OCI-LY3 (cell line): ENCODE data around the gene CCBE1.

Experiments
- EZH2phosphoT487 ChIP-seq: fragments of 200-600 bp; shearing (Covaris generic); IDR thresholded peaks from 2 replicates; pipeline ENCODE4 v1.6.1; 2018; ENCODE audit warnings: antibody characterized with exemption, mixed run types, low read depth
- TF ChIP-seq, protein P1 (sequence below): fragments of 200-600, 300-600 bp; sonication (generic); IDR thresholded peaks from 2 replicates; pipeline ENCODE4 v1.5.1; 2014; ENCODE audit warnings: antibody characterized with exemption, low read length, low read depth

DNA sequence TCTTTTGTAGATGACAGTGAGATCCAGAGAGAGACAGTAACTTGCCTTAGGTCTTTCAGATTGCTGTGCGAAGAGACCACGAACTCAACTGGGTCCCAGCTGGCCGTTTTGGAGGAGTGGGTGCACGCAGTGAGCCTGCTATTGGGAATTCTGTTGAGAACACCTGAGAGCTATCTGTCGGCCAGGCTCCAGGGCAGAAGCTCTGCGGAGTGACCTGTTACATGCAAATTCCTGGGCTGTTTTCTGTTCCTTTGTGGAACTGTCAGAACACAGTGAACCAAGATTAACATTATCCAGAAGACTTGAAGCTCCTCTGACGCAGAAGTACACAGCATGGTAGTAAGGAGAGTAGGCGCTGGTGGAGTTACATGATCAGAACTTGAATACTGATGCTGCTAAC is 238.6 kb downstream of the CCBE1 start:
- TF ChIP-seq, protein P1, sequence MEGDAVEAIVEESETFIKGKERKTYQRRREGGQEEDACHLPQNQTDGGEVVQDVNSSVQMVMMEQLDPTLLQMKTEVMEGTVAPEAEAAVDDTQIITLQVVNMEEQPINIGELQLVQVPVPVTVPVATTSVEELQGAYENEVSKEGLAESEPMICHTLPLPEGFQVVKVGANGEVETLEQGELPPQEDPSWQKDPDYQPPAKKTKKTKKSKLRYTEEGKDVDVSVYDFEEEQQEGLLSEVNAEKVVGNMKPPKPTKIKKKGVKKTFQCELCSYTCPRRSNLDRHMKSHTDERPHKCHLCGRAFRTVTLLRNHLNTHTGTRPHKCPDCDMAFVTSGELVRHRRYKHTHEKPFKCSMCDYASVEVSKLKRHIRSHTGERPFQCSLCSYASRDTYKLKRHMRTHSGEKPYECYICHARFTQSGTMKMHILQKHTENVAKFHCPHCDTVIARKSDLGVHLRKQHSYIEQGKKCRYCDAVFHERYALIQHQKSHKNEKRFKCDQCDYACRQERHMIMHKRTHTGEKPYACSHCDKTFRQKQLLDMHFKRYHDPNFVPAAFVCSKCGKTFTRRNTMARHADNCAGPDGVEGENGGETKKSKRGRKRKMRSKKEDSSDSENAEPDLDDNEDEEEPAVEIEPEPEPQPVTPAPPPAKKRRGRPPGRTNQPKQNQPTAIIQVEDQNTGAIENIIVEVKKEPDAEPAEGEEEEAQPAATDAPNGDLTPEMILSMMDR = no peak
- TF ChIP-seq EZH2phosphoT487 = no peak
